KMS-11 (cell line): ENCODE data around the gene DST.

Source experiments
- H2AFZ ChIP-seq: fragments of 200-600 bp; sonication (generic); 2 replicates; pipeline ENCODE4 v1.6.1; 2016; ENCODE audit warnings: antibody characterized with exemption, mixed run types, low read depth
- H3K27ac ChIP-seq: fragments of 200-600 bp; sonication (generic); 2 replicates; pipeline ENCODE4 v1.6.1; 2016; ENCODE audit warnings: mild to moderate bottlenecking, mixed run types
- H3K27me3 ChIP-seq: fragments of 200-600 bp; sonication (generic); 2 replicates; pipeline ENCODE4 v1.6.1; 2017; ENCODE audit warnings: mild to moderate bottlenecking, low read depth, mixed run types, moderate library complexity; ENCODE audit not compliant: insufficient read depth
- H3K36me3 ChIP-seq: fragments of 200-600 bp; sonication (generic); 2 replicates; pipeline ENCODE4 v1.6.1; 2017; ENCODE audit warnings: mild to moderate bottlenecking, mixed run types; ENCODE audit not compliant: insufficient read depth
- H3K4me1 ChIP-seq: fragments of 200-600 bp; sonication (generic); 2 replicates; pipeline ENCODE4 v1.6.1; 2016; ENCODE audit warnings: mild to moderate bottlenecking, low read depth, mixed run types; ENCODE audit not compliant: poor library complexity, severe bottlenecking
- H3K4me2 ChIP-seq: fragments of 200-600 bp; sonication (generic); 2 replicates; pipeline ENCODE4 v1.7.0; 2016; ENCODE audit warnings: mild to moderate bottlenecking, mixed run types
- H3K4me3 ChIP-seq: fragments of 200-600 bp; sonication (generic); IDR thresholded peaks from 2 replicates; pipeline ENCODE4 v1.6.1; 2017; ENCODE audit warnings: low read depth, low read length, mixed read lengths; ENCODE audit not compliant: insufficient read depth
- H3K79me2 ChIP-seq: fragments of 200-600 bp; sonication (generic); 2 replicates; pipeline ENCODE4 v1.6.1; 2016; ENCODE audit warnings: low read depth, mixed run types; ENCODE audit not compliant: insufficient read depth
- H3K9ac ChIP-seq: fragments of 200-600 bp; sonication (generic); 2 replicates; pipeline ENCODE4 v1.6.1; 2016; ENCODE audit warnings: mild to moderate bottlenecking, mixed run types
- H4K20me1 ChIP-seq: fragments of 200-600 bp; sonication (generic); 2 replicates; pipeline ENCODE4 v1.6.1; 2016; ENCODE audit warnings: mild to moderate bottlenecking, mixed run types; ENCODE audit not compliant: insufficient read depth
- CTCF ChIP-seq: fragments of 200-600 bp; sonication (generic); conservative IDR thresholded peaks from 2 replicates; pipeline ENCODE4 v1.6.1; 2017; ENCODE audit warnings: low read depth, mild to moderate bottlenecking, antibody characterized with exemption, low read length, moderate library complexity, mixed read lengths

DST gene

GRCh38 chr6:56541741-56542360 is 100.8 kb downstream of the DST start:
- Histone ChIP-seq H3K4me2 (peak overlapping the region; percentile 76), H3K36me3 (no peaks in the 10 kb centered on the region), H2AFZ (no peak overlapping the region), H3K79me2 (peaks cover 80% of the 10 kb centered on the region), H3K9ac (peak overlapping the region; percentile 55; the same call in 1 of the 2 replicates), H3K4me1 (peaks cover 54% of the 10 kb centered on the region), H4K20me1 (peaks cover 4% of the 10 kb centered on the region; the same call in 1 of the 2 replicates), H3K4me3 (no peak overlapping the region), H3K27ac (peak overlapping the region; percentile 80), H3K27me3 (no peaks in the 10 kb centered on the region)
- no peak for TF ChIP-seq CTCF

DNA sequence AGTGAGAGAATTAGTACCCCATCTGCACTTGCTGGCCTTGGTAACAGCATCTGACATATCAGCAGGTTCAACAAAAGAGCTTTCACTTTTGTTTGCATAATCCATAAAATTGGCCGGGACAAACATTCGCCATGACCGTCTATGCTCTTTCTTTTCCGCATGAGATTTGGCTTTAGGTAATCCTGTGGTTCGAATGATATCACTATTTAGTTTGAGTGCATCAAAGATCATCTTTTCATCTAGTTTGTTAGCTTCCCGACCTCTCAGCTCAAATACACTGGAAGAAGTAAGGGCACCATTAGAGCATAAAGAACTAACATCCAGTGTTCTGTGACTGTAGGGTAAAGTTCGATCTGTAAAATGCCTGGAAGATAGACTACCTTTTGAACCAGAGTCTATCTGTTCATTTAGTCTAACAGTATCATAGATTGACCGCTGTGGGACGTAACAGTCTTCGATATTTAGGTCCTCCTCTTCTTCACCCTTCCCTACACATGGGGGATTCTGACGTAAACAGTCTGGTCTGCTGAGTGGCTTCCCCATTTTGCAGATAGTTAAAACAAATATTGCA is 101.6 kb downstream of the DST start:
- Histone ChIP-seq H3K4me3 (no peak overlapping the region), H4K20me1 (peaks cover 4% of the 10 kb centered on the region; the same call in 1 of the 2 replicates), H3K79me2 (peaks cover 75% of the 10 kb centered on the region)

GRCh38 chr6:56540232-56541029 is 102.3 kb downstream of the DST start:
- Histone ChIP-seq H4K20me1 (peaks cover 4% of the 10 kb centered on the region; the same call in 1 of the 2 replicates), H3K27ac (no peak overlapping the region), H3K27me3 (no peaks in the 10 kb centered on the region), H3K4me1 (peaks cover 54% of the 10 kb centered on the region), H3K4me2 (peak overlapping the region; percentile 46; the same call in 1 of the 2 replicates), H2AFZ (no peak overlapping the region), H3K4me3 (no peak overlapping the region), H3K79me2 (peaks cover 69% of the 10 kb centered on the region), H3K9ac (no peak overlapping the region), H3K36me3 (no peaks in the 10 kb centered on the region)
- TF ChIP-seq CTCF, result no peak

More for the DNA sequence above, 101.6 kb downstream of the DST start:
- Histone ChIP-seq H3K4me2 (peak overlapping the region; percentile 76; the same call in 1 of the 2 replicates), H3K4me1 (peaks cover 54% of the 10 kb centered on the region), H2AFZ (no peak overlapping the region), H3K27ac (no peak overlapping the region; the same call in 1 of the 2 replicates), H3K9ac (no peak overlapping the region), H3K36me3 (no peaks in the 10 kb centered on the region), H3K27me3 (no peaks in the 10 kb centered on the region)
- no peak for TF ChIP-seq CTCF

DNA sequence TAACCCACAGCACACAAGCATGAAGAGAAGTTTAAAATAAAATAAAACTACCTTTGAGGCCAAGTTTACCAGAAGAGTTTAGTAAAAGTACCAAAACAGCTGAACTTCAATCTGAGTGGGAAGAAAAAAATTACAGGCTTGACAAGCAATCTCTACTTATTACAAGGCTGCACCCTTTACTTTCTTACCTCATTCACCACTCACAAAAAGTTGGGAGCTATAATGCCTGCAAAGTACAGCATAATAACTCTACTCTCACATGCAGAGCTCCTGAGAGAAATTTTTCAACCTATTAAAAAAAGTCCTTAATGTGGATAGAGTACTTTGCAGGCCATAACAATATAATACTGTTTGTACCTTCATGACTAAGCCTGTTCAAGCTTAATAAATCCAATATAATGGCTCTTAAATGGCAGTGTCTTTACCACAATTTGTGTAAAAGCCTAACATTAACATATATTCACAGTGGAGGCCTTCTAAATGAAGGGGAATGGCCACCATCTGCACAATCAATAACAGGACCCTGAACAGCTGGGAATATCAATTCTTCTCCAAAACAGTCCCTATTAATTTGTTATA is 103.1 kb downstream of the DST start:
- no peak for TF ChIP-seq CTCF

More for the DNA sequence above, 103.1 kb downstream of the DST start:
- Histone ChIP-seq H3K36me3 (no peaks in the 10 kb centered on the region), H3K27ac (no peak overlapping the region), H3K9ac (no peak overlapping the region; the same call in 1 of the 2 replicates), H2AFZ (no peak overlapping the region), H3K27me3 (no peaks in the 10 kb centered on the region), H3K79me2 (peaks cover 61% of the 10 kb centered on the region), H3K4me1 (peaks cover 53% of the 10 kb centered on the region), H3K4me2 (peak overlapping the region; percentile 46), H3K4me3 (no peak overlapping the region), H4K20me1 (peaks cover 4% of the 10 kb centered on the region; the same call in 1 of the 2 replicates)
